HG03175 (cell line): ENCODE results near the gene ERC1.

Experiments
- ATAC-seq: cut with Tn5 transposase; IDR thresholded peaks from one replicate; pipeline ENCODE4 v1.9.1; 2021; ENCODE audit warnings: mild to moderate bottlenecking, moderate library complexity; ENCODE audit not compliant: unreplicated experiment

The ERC1 gene

GRCh38 chr12:1466481-1467154 lies 475.6 kb downstream of the ERC1 start:
- no peak for ATAC-seq

DNA sequence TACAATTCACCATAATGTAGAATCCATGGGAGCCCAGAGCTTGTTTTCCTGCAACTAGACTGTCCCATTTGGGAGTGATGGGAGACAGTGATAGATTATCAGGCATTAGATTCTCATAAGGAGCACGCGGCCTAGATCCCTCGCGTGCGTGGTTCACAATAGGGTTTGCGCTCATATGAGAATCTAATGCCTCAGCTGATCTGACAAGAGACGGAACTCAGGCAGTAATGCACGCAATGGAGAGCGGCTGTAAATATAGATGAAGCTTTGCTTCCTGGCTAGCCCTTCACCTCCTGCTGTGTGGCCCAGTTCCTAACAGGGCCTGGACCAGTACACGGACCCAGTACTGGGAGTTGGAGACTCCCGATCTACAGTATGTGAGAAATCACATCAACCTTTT lies 476.7 kb downstream of the ERC1 start:
- no peak for ATAC-seq

DNA sequence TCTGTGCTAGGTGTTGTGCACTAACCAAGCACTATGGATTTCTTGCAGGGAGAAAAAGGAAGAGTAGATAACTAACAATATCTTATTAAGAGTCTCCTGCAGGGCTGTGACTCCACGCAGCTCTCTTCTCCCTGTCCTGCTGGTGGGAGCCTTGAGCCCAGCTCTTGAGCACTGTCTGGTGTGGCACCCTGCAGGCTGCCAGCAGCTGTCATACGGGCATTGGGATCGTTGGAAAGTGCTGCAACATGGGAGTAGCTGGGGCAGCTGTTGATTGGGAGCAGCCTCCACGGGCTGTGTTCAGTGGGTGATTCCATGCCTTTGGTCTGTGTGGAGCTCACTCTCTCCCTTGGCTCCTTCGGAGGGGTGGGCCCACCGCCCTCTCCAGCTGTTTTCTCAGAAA lies 478.0 kb downstream of the ERC1 start:
- no peak for ATAC-seq

DNA sequence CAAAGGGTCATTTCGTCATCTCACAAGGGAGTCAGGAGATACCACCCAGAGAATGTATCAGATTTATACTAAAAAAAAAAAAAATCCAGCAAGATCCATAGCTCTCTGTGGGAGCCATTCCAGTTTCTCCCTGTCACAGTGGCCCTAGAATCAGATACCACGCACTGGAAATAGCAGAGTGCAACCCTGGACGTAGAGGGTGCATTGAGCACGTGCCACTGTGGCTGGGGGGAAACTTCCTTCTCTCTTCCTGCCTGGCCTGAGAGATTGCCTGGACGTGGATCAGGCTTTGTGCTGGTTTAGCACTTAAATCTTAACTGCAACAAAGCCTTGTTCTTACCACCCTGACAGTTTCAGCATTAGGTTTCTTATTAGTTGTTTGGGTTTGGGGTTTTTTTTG lies 479.0 kb downstream of the ERC1 start:
- no peak for ATAC-seq

GRCh38 chr12:1471224-1471623 lies 480.2 kb downstream of the ERC1 start:
- ATAC-seq, result no peak

DNA sequence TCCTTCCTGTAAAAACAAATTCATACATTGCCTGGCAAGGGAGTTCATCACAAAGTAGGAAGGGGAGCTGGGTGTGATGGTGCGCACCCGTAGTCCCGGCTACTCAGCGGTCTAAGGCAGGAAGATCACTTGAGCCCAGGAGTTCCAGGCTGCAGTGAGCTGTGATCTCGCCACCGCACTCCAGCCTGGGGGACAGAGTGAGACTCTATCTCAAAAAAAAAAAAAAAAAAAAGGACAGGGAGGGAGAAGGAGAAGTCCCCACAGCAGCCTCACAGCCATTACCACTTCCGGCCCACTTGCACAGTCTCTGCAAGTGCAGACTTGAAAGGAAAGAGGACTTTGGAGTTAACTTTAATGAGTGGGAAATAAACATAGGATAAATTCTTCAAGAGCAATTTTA lies 482.4 kb downstream of the ERC1 start:
- no peak for ATAC-seq

- ATAC-seq, result no peak
These were observed 483.1 kb downstream of the ERC1 start for GRCh38 chr12:1474041-1474573.

DNA sequence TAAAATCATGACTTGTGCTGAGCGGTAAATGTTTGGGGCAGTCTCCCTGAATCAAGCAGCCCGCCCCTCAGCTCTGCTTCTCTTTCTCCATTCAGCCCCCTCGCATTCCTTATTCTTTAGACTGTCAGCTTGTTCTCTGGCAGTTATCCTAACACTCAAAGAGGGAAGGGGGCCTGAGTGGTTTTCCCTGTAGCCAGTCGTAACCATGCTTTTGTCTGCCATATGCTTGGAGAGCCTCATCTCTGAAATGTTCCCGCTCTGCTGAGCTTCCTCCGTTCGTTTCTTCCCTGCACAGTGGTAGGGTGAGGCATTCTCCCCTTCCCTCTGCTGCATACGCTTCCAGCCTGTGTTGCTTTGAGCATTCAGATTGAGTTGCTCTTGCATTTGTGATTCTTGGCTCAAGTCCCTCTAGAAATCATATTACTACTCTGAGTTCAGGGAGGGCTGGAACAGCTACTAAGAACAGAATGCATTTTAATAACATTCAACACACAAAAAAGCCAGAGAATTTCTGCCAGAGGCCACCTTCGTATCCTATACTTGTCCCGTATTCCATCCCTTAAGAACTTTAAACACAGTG lies 483.6 kb downstream of the ERC1 start:
- ATAC-seq, result no peak

DNA sequence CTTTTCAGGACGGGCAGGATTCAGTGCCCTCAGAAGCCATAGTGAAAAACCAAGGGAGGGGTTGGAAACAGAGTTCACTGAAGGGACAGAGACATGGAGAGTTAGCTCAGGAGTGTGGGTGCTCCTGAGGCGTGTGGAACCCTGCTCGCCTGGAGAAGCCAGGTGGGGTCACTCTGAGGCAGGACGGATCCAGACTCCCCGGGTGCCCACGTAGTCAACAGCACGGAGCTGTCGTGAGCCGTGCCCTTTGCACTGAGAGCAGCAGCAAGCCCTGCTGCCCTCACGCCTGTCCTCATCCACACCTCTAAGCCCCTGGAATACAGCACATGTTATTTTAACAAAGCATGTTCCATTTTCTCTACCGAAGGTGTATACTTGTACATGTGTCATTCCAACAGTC lies 488.6 kb downstream of the ERC1 start:
- no peak for ATAC-seq

- no peak for ATAC-seq
These were observed 490.3 kb downstream of the ERC1 start for GRCh38 chr12:1481326-1481725.

DNA sequence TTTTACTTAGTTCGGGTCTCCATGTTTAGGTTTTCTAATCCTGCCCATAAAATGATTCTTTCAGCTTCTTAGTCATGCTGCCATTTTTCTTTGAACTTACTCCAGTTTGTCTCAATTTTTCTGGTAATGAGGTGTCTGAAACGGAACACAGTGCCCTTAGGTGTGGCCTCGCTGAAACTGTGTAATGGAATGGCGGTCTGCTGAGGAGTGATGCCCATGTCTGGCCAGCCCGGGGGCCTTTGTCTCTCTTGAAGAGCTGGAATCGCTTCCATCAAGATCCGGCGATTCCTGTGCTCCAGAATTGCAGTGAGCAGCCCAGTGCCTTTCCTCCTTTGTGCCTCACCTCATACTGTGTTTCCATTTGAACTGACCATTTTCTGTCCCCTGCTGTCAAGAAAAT lies 490.9 kb downstream of the ERC1 start:
- ATAC-seq, result no peak

DNA sequence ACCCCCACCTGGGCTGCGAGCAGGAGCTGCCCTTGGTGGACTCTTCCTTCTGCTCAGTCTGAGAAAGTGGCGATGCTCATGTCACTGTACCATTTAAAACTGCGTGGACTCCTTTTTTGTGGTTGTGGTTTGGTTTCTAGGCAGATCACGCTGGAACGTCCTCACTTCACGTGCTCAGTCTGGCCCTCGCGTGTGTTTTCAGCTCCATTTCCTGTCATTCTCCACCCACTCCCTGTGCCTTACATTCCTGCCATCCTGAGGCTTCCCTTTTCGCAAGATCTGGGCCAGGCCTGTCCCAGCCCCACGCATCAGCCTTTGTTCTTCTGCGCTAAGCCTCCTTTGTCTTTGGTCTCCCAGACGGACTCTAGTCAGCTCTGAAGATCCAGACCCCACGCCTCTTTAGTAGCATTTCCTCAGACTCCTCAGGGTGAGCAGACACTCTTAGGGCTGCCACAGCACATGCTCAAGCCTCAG lies 497.9 kb downstream of the ERC1 start:
- ATAC-seq, result no peak

DNA sequence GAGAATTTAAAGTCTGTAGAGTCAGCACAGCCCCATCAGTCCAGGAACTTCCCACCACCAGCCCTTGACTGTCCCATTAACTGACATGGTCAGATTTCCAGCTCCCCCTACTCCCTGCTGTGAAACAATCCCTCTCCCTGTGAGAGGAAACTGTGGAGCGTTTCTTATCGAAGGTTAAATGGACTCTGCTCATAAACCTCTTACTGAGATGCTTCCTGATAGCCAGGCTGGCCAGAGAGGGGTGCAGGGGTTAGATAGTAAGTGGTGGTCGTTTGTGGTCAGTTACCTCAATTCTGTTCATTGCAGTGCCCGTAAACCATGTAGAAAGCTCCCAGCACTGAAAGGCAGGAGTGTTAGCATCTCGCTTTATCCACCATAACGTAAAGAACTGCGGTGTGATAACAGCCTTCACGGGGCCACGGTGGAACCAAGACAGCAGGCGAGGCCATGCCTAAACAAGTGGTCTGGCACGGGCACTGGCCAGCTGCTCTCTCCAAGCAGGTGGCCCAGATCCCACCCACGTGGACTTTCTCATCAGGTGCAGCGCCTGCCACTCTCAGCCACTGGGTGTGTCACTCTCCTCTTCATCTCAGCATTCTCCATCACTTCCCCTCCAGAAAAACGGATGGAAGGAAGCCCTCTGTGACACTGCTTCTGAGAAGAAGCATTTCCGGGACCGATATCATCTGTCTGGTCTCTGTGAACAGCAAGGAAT lies 501.1 kb downstream of the ERC1 start:
- no peak for ATAC-seq

DNA sequence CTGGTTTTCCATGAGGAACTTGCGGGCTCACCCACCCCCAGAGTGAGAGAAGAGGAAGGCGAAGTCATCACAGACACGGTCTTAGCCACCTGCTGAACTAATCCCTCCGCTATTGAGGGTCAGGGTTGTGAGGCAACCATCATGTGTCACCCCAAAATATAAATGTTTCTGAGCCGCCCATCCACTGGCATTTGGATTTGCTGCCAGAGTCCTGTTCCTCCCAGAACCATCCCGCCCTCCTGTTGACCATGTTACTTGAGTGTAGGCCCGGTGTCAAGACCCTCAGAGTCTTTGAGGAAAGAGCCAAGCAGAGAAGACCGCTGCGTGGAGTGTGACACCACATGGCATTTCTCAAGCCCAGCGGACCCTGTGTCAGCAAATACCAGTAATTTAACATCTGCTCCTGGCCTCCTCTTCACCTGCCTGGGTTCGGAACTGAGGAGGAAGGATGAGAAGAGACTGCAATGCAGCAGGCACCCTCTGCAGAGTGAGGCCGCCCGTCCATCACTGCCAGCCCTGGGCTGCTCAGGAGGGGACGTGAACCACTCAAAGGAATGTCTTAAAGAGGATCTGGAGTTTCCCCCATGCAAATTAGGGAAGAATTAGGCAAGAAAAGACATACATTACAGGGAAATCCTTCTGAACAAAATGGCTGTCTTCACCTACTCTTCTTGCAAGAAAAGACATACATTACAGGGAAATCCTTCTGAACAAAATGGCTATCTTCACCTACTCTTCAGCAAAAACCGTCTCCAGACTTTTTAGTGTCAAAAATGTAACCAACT lies 502.9 kb downstream of the ERC1 start:
- ATAC-seq, result no peak

DNA sequence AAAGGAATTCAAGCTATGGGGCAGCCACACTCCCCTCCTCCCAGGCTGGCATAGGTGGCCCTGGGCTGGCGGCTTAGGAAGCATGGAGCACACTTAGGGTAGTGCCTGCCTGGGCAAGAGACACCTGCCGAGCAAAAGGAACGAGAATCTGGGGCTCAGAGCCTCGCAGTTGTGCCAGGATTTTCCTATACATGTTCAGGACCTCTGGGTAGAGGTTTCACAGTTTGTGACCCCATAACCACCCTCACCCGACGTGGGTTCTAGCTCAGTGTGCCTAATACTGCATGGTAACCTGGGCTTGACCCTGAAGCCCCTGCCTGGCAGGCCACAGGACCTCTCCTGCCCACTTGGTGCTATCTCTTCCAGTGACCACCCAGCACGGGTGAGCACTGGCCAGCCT lies 503.8 kb downstream of the ERC1 start:
- no peak for ATAC-seq

DNA sequence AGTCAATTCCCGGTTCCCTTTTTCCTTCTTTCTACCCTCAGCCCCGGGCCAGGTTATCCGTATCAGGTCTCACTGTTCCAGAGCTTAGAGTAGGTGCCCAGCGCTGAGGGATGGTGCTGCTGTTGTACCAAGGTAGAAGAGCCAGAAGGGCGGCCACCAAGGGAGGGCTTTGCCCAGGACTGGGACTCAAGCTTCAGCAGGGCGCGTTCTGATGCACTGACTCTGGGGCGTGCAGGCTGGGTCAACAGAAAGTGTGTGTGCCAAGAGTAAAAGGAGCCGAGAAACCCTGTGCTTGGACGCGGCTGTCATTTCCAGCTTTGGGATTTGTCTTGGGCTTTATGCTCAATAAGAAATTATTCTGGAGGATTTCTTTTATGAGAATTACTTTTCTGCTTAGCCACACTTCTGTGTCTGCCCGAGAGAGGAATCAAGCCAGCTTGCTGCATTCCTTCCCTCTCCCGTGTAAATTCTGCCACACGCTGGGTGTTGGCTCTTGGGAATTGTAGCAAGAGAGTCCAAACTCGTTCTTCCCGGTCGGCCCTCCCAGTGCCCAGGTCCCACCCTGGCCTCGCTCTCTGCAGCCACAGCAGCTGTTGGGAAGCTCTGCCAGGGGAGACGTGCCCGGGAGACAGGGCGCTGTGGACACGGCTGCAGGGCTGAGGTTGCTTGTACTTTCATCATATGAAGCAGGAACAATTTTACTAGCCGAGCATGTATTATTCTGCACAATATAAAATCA lies 505.3 kb downstream of the ERC1 start:
- ATAC-seq, result no peak

GRCh38 chr12:1497161-1497560 lies 506.1 kb downstream of the ERC1 start:
- no peak for ATAC-seq

DNA sequence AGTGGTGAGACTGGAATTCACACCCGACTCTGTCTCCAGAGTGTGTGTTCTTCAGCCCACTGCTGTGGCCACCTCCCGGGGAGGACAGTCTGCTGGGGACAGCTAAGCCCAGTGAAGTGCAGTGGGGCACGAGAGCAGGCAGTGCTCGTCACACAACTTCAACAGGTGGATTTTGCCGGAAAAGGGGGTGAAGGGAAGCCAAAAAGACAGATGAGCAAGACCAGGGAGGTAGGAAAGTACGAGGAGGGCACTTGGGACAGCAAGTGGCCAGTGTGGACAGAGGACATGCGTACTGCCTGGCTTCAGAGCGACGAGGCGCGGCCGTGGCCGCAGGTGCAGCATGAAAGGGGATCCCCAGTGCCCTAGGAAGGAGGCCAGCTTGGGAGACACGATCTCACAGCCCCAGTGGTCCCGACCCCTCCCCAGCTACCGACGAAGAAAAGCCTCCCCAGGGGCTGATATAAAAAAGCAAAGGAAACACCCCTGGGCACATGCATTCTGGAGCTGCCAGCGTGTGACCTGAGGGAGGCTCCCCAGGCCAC lies 507.2 kb downstream of the ERC1 start:
- no peak for ATAC-seq

GRCh38 chr12:1499351-1499750 lies 508.3 kb downstream of the ERC1 start:
- no peak for ATAC-seq

GRCh38 chr12:1500095-1500801 lies 509.2 kb downstream of the ERC1 start:
- no peak for ATAC-seq
